Measurements from ENCODE around the gene PHACTR3. TPM values are rescaled to one million over a fixed set of nuclear protein-coding genes. Genes with fewer than 3 reads are reported as not detected.

The PHACTR3 gene
- total RNA-seq, 2 experiments from 2014 or later, result not detected

DNA sequence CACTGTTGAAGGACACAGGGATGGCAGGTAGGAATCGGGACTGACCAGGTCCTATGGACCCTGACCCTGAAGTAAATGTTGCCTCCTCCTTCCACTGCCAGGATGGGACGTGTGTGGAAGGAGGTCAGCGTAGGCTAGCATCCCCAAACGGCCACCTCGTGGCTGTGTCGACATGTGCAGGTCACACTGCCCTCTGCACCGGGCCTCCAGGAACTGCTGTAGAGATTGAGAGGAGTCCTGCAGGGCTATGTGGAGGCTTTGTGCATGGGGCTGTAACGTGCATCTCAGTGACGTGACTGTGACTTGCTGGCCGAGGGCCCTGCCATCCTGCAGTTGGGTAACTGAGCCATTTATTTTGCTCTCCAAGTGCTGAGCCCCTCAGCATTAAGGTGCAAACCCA lies 149.5 kb downstream of the PHACTR3 start:
- Mint-ChIP-seq H3K4me1 (ENCODE audit: low read depth) (no peaks in the 10 kb centered on the region), H3K27me3 (peaks cover 4% of the 10 kb centered on the region), H3K27ac (no peak overlapping the region), H3K9me3 (no peaks in the 10 kb centered on the region), H3K4me3 (no peak overlapping the region), H3K36me3 (ENCODE audit: low read depth) (no peaks in the 10 kb centered on the region)
- no peak for DNase-seq
- ATAC-seq, result no peak
- CTCF ChIA-PET, result no interaction called here
- intact Hi-C loops (cut with micrococcal nuclease), result loop anchor here (5.0 kb wide), 1 partner anchor 157 kb away; no protein-coding TSS in a partner anchor
- TF ChIP-seq, protein P1, sequence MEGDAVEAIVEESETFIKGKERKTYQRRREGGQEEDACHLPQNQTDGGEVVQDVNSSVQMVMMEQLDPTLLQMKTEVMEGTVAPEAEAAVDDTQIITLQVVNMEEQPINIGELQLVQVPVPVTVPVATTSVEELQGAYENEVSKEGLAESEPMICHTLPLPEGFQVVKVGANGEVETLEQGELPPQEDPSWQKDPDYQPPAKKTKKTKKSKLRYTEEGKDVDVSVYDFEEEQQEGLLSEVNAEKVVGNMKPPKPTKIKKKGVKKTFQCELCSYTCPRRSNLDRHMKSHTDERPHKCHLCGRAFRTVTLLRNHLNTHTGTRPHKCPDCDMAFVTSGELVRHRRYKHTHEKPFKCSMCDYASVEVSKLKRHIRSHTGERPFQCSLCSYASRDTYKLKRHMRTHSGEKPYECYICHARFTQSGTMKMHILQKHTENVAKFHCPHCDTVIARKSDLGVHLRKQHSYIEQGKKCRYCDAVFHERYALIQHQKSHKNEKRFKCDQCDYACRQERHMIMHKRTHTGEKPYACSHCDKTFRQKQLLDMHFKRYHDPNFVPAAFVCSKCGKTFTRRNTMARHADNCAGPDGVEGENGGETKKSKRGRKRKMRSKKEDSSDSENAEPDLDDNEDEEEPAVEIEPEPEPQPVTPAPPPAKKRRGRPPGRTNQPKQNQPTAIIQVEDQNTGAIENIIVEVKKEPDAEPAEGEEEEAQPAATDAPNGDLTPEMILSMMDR (IDR thresholded peaks at IDR 0.05), result no peak
- POLR2A ChIA-PET, result no interaction called here

DNA sequence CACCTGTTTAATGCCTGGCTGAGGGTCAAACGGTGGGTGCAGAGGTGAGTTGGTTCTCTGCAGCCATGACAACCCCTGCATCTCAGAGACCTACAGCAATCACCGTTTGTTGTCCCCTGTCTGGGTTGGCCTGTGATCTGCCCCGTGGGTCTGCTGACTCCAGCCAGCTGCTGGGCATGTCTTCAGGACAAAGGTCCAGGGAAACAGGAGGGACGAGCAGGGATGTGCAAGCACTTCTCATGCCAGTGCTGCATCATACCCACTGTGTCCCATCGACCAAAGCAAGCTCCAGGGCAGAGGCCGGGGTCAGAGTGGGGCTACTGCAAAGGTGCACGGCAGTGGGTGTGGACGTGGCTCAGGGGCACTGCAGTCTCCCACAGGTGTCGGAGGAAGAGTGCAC lies 150.2 kb downstream of the PHACTR3 start:
- CTCF ChIA-PET, result no interaction called here
- no peak for ATAC-seq
- no peak overlapping the region for H3K27ac Mint-ChIP-seq
- no peaks in the 10 kb centered on the region for H3K36me3 Mint-ChIP-seq (ENCODE audit: low read depth)
- H3K4me3 Mint-ChIP-seq, result no peak overlapping the region
- H3K9me3 Mint-ChIP-seq, result no peaks in the 10 kb centered on the region
- TF ChIP-seq, protein P1 (IDR thresholded peaks at IDR 0.05), result no peak
- no peaks in the 10 kb centered on the region for H3K4me1 Mint-ChIP-seq (ENCODE audit: low read depth)
- POLR2A ChIA-PET, result no interaction called here
- intact Hi-C loops (cut with micrococcal nuclease), result loop anchor here (5.0 kb wide), 1 partner anchor 157 kb away; no protein-coding TSS in a partner anchor
- peaks cover 4% of the 10 kb centered on the region for H3K27me3 Mint-ChIP-seq
- DNase-seq, result no peak

GRCh38 chr20:59756241-59756640 lies 151.9 kb downstream of the PHACTR3 start:
- Mint-ChIP-seq H3K27ac (no peak overlapping the region), H3K4me1 (ENCODE audit: low read depth) (no peaks in the 10 kb centered on the region), H3K9me3 (no peaks in the 10 kb centered on the region), H3K36me3 (ENCODE audit: low read depth) (no peaks in the 10 kb centered on the region), H3K27me3 (peaks cover 4% of the 10 kb centered on the region), H3K4me3 (no peak overlapping the region)
- CTCF ChIA-PET, result no interaction called here
- ATAC-seq (no peak), DNase-seq (no peak)
- TF ChIP-seq, protein P1 (IDR thresholded peaks at IDR 0.05), result no peak
- POLR2A ChIA-PET, result no interaction called here
- intact Hi-C loops (cut with micrococcal nuclease), result no loop called here

DNA sequence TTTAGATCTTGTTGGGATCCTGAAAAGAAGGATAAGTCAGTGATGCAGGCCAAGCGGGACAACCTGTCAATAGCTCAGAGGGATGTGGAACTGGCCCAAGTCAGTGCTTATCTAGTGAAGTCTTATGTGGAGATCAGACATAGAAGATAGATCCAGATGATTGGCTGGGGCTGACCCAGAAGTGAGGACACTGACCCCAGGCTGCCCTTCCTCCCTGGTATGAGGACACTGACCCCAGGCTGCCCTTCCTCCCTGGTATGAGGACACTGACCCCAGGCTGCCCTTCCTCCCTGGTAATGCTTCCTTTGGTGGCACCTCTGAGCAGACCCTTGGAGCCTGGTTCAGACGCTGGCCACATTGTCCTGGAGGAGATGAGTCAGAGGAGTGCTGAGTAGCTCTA lies 159.7 kb downstream of the PHACTR3 start:
- intact Hi-C loops (cut with micrococcal nuclease), result no loop called here
- POLR2A ChIA-PET, result no interaction called here
- Mint-ChIP-seq H3K4me1 (ENCODE audit: low read depth) (no peaks in the 10 kb centered on the region), H3K4me3 (no peak overlapping the region), H3K27ac (no peak overlapping the region), H3K9me3 (no peaks in the 10 kb centered on the region), H3K36me3 (ENCODE audit: low read depth) (no peaks in the 10 kb centered on the region), H3K27me3 (peaks cover 5% of the 10 kb centered on the region)
- CTCF ChIA-PET, result no interaction called here
- no peak for DNase-seq
- no peak for ATAC-seq
- TF ChIP-seq, protein P1 (IDR thresholded peaks at IDR 0.05), result no peak

GRCh38 chr20:59765599-59766177 lies 161.3 kb downstream of the PHACTR3 start:
- POLR2A ChIA-PET, result interaction anchor here (1.0 kb wide), 1 partner anchor 67 kb away, joined by 3 read pairs; no protein-coding TSS in a partner anchor
- Mint-ChIP-seq H3K27ac (no peak overlapping the region), H3K27me3 (peaks cover 5% of the 10 kb centered on the region), H3K4me1 (ENCODE audit: low read depth) (no peaks in the 10 kb centered on the region), H3K4me3 (no peak overlapping the region), H3K9me3 (no peaks in the 10 kb centered on the region), H3K36me3 (ENCODE audit: low read depth) (no peaks in the 10 kb centered on the region)
- peak; percentile 28 for DNase-seq
- no peak for ATAC-seq
- CTCF ChIA-PET, result no interaction called here
- TF ChIP-seq, protein P1 (IDR thresholded peaks at IDR 0.05), result no peak
- intact Hi-C loops (cut with micrococcal nuclease), result no loop called here

Measured in activated CD8-positive, alpha-beta T cell treated with anti-CD3 and anti-CD28 coated beads for 36 hours (primary cell).